ACC112 (cell line): ENCODE measurements around the gene ATP11A.
"Not testable (repeated sequence)": the region's sequence is repeated elsewhere in the genome, so short reads cannot be mapped to it uniquely, and the experiment has no call there.

Experiments
- H2AFZ ChIP-seq: fragments of 200-600 bp; sonication (generic); one replicate; pipeline ENCODE4 v1.6.0; 2017; ENCODE audit warnings: antibody characterized with exemption, low read length; ENCODE audit not compliant: unreplicated experiment
- H3K27ac ChIP-seq: fragments of 200-600 bp; sonication (generic); 2 replicates; pipeline ENCODE4 v1.5.1; 2014; ENCODE audit warnings: low read depth, mild to moderate bottlenecking, antibody characterized with exemption, low read length, moderate library complexity
- H3K27me3 ChIP-seq: fragments of 200-600 bp; sonication (generic); 2 replicates; pipeline ENCODE4 v1.6.1; 2014; ENCODE audit warnings: mild to moderate bottlenecking, antibody characterized with exemption, low read length, moderate library complexity, mixed read lengths; ENCODE audit not compliant: insufficient read depth
- H3K36me3 ChIP-seq: fragments of 200-600 bp; sonication (generic); 2 replicates; pipeline ENCODE4 v1.6.1; 2016; ENCODE audit warnings: mild to moderate bottlenecking, antibody characterized with exemption, low read length, moderate library complexity, mixed read lengths; ENCODE audit not compliant: insufficient read depth
- H3K4me1 ChIP-seq: fragments of 200-600 bp; sonication (generic); one replicate; pipeline ENCODE4 v1.6.1; 2016; ENCODE audit warnings: low read length, mixed read lengths; ENCODE audit not compliant: insufficient read depth, unreplicated experiment, control insufficient read depth
- H3K4me3 ChIP-seq: fragments of 200-600 bp; sonication (generic); 2 replicates; pipeline ENCODE4 v1.5.1; 2014; ENCODE audit warnings: mild to moderate bottlenecking, low read depth, low read length
- H3K79me2 ChIP-seq: fragments of 200-600 bp; sonication (generic); one replicate; pipeline ENCODE4 v1.6.0; 2016; ENCODE audit warnings: low read length; ENCODE audit not compliant: control insufficient read depth, unreplicated experiment, insufficient read depth

The ATP11A gene

DNA sequence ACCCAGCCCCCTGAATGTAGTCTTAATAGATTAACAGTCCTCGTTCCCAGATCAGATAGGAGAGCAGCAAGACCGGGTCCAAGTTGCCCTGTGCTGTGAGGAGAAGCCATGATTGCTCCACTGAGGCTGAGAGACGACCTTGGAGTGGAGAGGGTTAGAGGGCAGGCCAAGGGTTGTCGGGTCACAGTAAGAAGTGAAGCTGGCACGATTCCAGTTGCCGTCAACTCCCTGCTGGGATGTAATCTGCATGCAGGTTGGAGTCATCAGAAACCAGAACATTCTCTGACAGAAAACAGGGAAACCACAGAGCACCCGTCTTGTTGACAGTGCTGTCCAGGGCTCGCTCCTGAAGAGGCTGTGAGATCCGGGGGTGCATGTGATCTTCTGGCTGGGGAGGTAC lies 19.0 kb upstream of the ATP11A start:
- Histone ChIP-seq H3K27me3 (peaks cover 18% of the 10 kb centered on the region), H3K4me3 (no peak overlapping the region), H3K36me3 (no peaks in the 10 kb centered on the region), H3K79me2 (no peaks in the 10 kb centered on the region), H3K4me1 (no peaks in the 10 kb centered on the region), H3K27ac (no peak overlapping the region), H2AFZ (no peak overlapping the region)

DNA sequence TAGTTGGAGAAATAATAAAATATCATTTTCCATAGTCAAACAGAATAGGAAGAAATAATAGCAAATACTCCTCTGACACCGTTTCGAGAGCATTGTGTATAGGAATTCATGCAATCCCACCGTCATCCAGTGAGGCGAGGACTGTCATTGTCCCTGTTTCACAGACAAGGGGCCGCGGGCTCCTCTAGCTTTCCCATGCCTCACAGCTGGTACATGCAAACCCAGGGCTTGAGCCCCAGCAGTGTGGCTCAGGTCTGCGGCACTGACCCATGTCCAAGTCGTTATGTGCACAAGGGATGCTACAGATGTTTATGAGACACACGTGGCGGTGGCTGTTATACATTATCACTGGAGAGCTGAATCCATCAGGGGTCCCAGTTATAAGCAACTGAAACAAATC lies 18.5 kb upstream of the ATP11A start:
- H2AFZ ChIP-seq = no peak overlapping the region
- H3K4me3 ChIP-seq = no peak overlapping the region
- no peaks in the 10 kb centered on the region for H3K4me1 ChIP-seq
- H3K36me3 ChIP-seq = no peaks in the 10 kb centered on the region
- H3K79me2 ChIP-seq = no peaks in the 10 kb centered on the region
- peaks cover 21% of the 10 kb centered on the region for H3K27me3 ChIP-seq
- H3K27ac ChIP-seq = no peak overlapping the region

DNA sequence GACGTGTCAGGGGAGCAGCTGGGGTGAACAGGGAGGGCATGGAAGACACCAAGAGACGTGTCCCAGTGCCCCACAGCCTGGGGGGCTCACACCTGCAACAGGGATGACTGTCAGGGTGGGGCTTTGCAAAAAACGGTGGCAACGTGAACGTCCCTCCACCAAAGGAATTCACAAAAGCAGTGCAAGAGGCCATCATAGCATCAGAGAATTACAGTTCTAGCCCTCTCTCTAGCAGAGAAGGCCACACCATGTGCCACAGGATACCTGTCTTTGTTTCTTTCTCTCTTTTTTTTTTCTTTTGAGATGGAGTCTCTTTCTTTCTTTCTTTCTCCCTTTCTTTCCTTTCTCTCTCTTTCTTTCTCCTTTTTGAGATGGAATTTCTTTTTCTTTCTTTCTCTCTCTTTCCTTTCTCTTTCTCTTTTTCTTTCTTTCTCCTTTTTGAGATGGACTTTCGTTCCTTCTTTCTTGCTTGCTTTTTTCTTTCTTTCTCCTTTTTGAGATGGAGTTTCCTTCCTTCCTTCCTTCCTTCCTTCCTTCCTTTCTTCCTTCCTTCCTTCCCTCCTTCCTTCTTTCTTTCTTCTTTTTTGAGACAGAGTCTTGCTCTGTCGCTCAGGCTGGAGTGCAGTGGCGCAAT lies 17.1 kb upstream of the ATP11A start:
- Histone ChIP-seq H3K27ac (no peak overlapping the region), H3K4me3 (no peak overlapping the region), H3K79me2 (no peaks in the 10 kb centered on the region), H3K36me3 (no peaks in the 10 kb centered on the region), H3K4me1 (no peaks in the 10 kb centered on the region), H3K27me3 (peaks cover 21% of the 10 kb centered on the region), H2AFZ (no peak overlapping the region)

GRCh38 chr13:112674412-112675365 lies 15.1 kb upstream of the ATP11A start:
- Histone ChIP-seq H2AFZ (no peak overlapping the region), H3K79me2 (no peaks in the 10 kb centered on the region)

DNA sequence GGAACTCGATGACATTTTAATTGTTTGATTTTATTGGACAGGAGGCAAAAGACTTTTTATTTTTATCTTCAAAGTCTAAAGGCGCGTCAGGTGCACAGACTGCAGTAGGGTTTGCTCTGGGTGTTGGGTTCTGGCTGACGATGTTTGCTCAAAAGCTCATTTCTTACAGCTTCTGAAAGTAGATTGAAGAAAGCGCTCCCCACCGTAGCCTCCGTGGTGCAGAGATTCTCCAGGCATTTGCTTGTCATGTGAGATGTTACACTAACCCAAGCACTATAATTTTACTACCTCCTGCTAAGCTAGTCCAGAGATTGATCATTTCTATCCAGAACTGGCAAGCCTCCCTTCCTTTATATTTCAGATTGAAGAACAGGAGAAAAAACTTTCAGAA lies 14.5 kb upstream of the ATP11A start:
- Histone ChIP-seq H3K4me3 (no peak overlapping the region), H3K27me3 (peaks cover 12% of the 10 kb centered on the region), H3K36me3 (no peaks in the 10 kb centered on the region), H3K27ac (no peak overlapping the region), H3K4me1 (no peaks in the 10 kb centered on the region), H2AFZ (no peak overlapping the region), H3K79me2 (no peaks in the 10 kb centered on the region)

More at GRCh38 chr13:112674412-112675365, 15.1 kb upstream of the ATP11A start:
- Histone ChIP-seq H3K4me3 (no peak overlapping the region), H3K4me1 (no peaks in the 10 kb centered on the region), H3K27ac (no peak overlapping the region), H3K27me3 (peaks cover 15% of the 10 kb centered on the region), H3K36me3 (no peaks in the 10 kb centered on the region)

DNA sequence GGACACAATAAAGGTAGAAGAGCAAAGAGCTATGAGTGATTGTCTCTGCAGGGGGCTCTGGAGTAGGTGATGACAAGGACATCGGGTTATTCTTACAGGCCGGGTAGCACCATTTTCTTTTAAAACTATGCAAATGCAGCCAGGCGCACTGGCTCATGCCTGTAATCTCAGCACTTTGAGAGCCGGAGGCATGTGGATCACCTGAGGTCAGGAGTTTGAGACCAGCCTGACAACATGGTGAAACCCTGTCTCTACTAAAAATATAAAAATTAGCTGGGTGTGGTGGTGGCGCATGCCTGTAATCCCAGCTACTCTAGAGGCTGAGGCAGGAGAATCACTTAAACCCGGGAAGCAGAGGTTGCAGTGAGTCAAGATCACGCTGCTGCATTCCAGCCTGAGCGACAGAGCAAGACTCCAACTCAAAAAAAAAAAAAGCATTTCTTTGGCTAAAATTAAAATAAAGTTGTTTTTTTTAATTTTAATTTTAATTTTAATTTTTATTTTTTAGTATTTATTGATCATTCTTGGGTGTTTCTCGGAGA lies 12.3 kb upstream of the ATP11A start:
- not testable (repeated sequence) for H3K36me3 ChIP-seq, H3K27me3 ChIP-seq, H3K4me3 ChIP-seq, H2AFZ ChIP-seq, H3K79me2 ChIP-seq, H3K4me1 ChIP-seq, H3K27ac ChIP-seq

DNA sequence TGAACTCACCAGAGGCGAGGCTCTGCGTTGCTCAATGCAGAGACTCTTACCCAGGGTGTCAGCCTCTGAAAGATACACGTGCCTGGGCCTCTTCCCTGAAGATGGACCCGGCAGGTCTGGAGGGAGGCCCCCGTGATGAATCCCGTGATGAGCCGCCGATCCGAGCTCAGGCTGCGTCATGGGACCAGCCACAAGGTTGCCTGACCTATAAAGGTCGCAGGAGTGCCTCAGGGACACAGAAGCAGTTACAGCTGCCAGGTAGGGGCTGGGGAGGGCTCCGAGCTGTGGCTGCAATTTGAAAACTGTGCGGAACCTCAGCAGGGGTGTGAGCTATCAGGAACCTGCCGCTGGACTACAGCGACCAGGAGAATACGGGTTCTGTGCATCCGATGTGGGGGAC lies 10.5 kb upstream of the ATP11A start:
- no peak overlapping the region for H2AFZ ChIP-seq
- no peak overlapping the region for H3K4me3 ChIP-seq
- H3K79me2 ChIP-seq = no peaks in the 10 kb centered on the region
- no peaks in the 10 kb centered on the region for H3K4me1 ChIP-seq
- no peak overlapping the region for H3K27ac ChIP-seq
- H3K36me3 ChIP-seq = no peaks in the 10 kb centered on the region
- H3K27me3 ChIP-seq = peaks cover 9% of the 10 kb centered on the region

GRCh38 chr13:112679932-112680677 lies 9.7 kb upstream of the ATP11A start:
- H3K27me3 ChIP-seq = peaks cover 9% of the 10 kb centered on the region
- H3K36me3 ChIP-seq = no peaks in the 10 kb centered on the region
- H2AFZ ChIP-seq = no peak overlapping the region
- no peaks in the 10 kb centered on the region for H3K79me2 ChIP-seq
- H3K4me3 ChIP-seq = no peak overlapping the region
- H3K4me1 ChIP-seq = no peaks in the 10 kb centered on the region
- H3K27ac ChIP-seq = no peak overlapping the region

DNA sequence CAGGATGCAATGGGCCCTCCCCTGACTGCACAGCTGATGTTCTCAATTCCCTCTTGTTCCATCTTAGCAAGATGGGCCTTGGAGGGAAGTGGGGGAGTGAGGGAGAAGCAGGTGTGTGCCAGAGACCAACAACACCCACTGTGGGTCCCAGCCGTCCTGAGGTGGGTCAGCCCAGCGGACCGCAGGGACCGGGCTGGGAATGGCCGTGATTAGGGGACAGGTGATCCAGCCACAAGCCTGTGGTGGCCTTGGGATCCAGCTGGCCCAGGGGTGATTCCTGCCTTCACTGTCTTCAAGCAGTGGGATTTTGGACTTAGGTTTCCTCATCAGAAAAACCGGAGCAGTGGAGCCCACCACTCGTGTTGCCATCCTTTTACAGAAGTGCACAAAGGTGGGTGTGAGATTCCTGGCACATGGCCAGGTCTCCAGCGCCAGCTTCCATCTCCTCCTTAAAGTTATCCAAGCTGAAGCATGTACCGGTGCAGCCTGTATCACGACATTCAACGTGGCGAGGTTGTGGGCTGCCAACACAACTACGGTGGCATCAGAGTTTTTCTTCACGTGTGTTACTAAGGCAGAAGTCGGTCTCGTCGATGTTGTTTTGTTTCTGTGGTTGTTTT lies 9.0 kb upstream of the ATP11A start:
- Histone ChIP-seq H3K4me3 (no peak overlapping the region), H3K4me1 (no peaks in the 10 kb centered on the region), H3K79me2 (no peaks in the 10 kb centered on the region)

DNA sequence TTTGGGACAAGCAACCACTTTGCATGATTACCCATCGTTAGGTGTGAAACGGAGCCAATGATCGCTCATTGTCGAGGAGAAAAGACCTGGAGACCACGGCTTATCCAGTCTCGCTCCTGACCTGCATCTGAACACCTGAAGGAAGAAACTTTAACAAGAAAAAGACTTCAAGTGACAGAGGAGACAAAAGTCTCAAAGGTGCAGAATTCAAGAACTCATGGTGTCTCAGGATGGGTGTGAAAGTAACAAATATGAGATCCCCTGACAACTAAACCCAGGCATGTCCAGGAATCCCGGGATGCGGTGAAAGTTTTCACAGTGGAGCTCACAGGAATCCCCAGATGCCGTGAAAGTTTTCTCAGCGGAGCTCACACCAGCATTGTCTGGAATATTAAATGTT lies 6.3 kb upstream of the ATP11A start:
- Histone ChIP-seq H3K36me3 (no peaks in the 10 kb centered on the region), H3K4me3 (no peak overlapping the region), H2AFZ (no peak overlapping the region), H3K27ac (no peak overlapping the region), H3K27me3 (no peaks in the 10 kb centered on the region), H3K79me2 (no peaks in the 10 kb centered on the region), H3K4me1 (no peaks in the 10 kb centered on the region)

More for the DNA sequence above, 9.0 kb upstream of the ATP11A start:
- Histone ChIP-seq H3K27me3 (peaks cover 3% of the 10 kb centered on the region), H3K27ac (no peak overlapping the region), H2AFZ (no peak overlapping the region), H3K36me3 (no peaks in the 10 kb centered on the region)
